Tibial nerve (tissue), 4 donors: ENCODE data around the gene CTDSPL. TPM values are rescaled to one million over a fixed set of nuclear protein-coding genes. Genes with fewer than 3 reads are reported as not detected.

Experiments
- DNase-seq, 2 donors: peaks; one replicate each; pipeline ENCODE4 v3.0.0-alpha.2; 2019; ENCODE audit warnings: low spot score in 2 of 2
- H3K27ac ChIP-seq, 4 donors: fragments of 200-600 bp; sonication (generic) in 3 of 4; one replicate each; pipeline ENCODE4 v1.5.1; 2017 to 2019; ENCODE audit warnings: mild to moderate bottlenecking in 1 of 4
- H3K27me3 ChIP-seq, 2 donors: fragments of 200-600 bp; sonication (generic) in 1 of 2; one replicate each; pipeline versions ENCODE4 v1.5.1 to v1.6.0; 2017 to 2019
- H3K36me3 ChIP-seq, 3 donors: fragments of 200-600 bp; sonication (generic); one replicate each; pipeline ENCODE4 v1.5.1; 2018 to 2019
- H3K4me1 ChIP-seq, 4 donors: fragments of 200-600 bp; sonication (generic) in 3 of 4; one replicate each; pipeline ENCODE4 v1.5.1; 2017 to 2019
- H3K4me3 ChIP-seq, 4 donors: fragments of 200-600 bp; sonication (generic) in 3 of 4; one replicate each; pipeline ENCODE4 v1.5.1; 2017 to 2019; ENCODE audit warnings: mild to moderate bottlenecking in 1 of 4, moderate library complexity in 1 of 4
- H3K9me3 ChIP-seq, 4 donors: fragments of 200-600 bp; sonication (generic) in 3 of 4; one replicate each; pipeline ENCODE4 v1.5.1; 2017 to 2019
- EP300 ChIP-seq, 2 donors: sonication (generic); formaldehyde crosslinking; IDR thresholded peaks; one replicate each; pipeline ENCODE4 v1.6.1; 2017; ENCODE audit warnings: antibody characterized with exemption in 2 of 2, mild to moderate bottlenecking in 1 of 2
- POLR2A ChIP-seq, 2 donors: fragments of 450-650 bp; IDR thresholded peaks; one replicate each; pipeline ENCODE4 v1.6.1; 2017; ENCODE audit warnings: antibody characterized with exemption in 2 of 2, mild to moderate bottlenecking in 2 of 2, moderate library complexity in 2 of 2
- WGBS, 2 donors: methylation state at CpG; one replicate each; pipeline ENCODE4 v1.1.5; 2018; 5-methylcytosine and 5-hydroxymethylcytosine counted together
- total RNA-seq, 4 donors: library from RNA; depleted of rRNA; stranded (reverse); fragments of >200 nt; gene quantifications; one replicate each; pipeline ENCODE4 v1.1.0, GENCODE V29; 2016
- TF ChIP-seq, protein P1 (sequence below), 5 experiments: fragments of 200-600 bp in 3 of 5; fragments of 450-650 bp in 2 of 5; sonication (generic) in 3 of 5; IDR thresholded peaks; one replicate each; pipeline ENCODE4 v1.5.1; 2016 to 2019; ENCODE audit warnings: antibody characterized with exemption in 5 of 5, mild to moderate bottlenecking in 3 of 5, moderate library complexity in 2 of 5

The CTDSPL gene
- total RNA-seq, 4 donors from 2014 or later, result 31.8 to 87.0 (median 49.0) TPM

DNA sequence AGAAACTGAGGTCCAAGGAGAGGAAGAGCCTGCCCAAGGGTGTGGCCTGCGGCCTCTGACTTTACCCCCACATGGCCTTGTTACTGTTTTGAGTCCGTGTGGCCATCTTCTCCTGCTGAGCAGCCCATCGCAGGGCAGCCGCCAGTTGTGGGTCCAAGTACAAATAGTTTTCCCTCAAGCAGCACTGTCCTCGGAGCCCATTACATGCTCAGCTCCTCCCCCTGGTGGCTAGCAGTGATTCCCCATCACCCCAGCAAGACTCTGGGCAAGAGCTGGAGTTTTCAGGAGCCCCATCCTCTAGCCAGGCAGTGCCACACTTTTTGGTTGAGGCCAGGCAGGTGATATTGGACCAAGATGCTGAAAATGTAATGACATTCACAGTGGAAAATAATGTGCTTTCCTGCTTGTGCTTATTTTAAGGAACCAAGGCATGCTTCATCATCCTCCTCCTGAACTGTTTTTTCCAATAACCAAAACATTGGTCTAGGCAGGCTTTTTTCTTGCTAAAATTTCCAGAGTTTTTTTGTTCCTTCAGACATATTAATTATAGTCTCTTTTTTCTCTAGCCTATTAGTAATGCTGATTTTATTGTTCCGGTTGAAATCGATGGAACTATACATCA is 105.7 kb downstream of the CTDSPL start:
- peak; percentile 55 to 80 for DNase-seq
- Histone ChIP-seq H3K36me3 (peaks cover 0 to 46% (median 0%) of the 10 kb centered on the region in 3 donors), H3K4me3 (no peak overlapping the region), H3K9me3 (no peaks in the 10 kb centered on the region), H3K27ac (peak overlapping the region in 2 of 4 donors; percentile 50 to 57), H3K27me3 (no peaks in the 10 kb centered on the region), H3K4me1 (peaks cover 0 to 50% (median 24%) of the 10 kb centered on the region in 4 donors)
- WGBS, 2 donors, result 39 to 40% methylated on average over 7 of the region's 7 CpGs
- TF ChIP-seq, protein P1, sequence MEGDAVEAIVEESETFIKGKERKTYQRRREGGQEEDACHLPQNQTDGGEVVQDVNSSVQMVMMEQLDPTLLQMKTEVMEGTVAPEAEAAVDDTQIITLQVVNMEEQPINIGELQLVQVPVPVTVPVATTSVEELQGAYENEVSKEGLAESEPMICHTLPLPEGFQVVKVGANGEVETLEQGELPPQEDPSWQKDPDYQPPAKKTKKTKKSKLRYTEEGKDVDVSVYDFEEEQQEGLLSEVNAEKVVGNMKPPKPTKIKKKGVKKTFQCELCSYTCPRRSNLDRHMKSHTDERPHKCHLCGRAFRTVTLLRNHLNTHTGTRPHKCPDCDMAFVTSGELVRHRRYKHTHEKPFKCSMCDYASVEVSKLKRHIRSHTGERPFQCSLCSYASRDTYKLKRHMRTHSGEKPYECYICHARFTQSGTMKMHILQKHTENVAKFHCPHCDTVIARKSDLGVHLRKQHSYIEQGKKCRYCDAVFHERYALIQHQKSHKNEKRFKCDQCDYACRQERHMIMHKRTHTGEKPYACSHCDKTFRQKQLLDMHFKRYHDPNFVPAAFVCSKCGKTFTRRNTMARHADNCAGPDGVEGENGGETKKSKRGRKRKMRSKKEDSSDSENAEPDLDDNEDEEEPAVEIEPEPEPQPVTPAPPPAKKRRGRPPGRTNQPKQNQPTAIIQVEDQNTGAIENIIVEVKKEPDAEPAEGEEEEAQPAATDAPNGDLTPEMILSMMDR (IDR thresholded peaks at IDR 0.05), result peak; percentile 57 to 89 (median 76)
- TF ChIP-seq EP300 (IDR thresholded peaks at IDR 0.05) (no peak), POLR2A (IDR thresholded peaks at IDR 0.05) (no peak)

DNA sequence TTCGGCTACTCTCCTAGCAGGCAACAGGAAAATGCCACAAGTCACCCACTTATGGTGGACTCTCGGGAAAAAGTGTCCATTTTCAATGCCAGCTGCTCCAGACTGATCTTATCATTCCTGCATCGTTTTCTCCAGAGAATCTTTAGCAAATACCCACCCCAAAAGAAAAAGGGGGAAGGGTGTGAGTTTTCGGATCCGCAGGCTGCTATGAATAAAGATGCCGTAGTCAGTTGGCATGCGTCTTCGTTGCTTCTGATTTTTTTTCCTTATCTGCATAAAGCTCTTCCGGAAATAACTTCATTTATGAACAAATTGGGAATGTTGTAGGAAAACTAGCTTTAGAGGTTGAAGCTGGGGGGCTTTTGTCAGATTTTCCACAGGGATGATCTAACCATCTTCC is 106.5 kb downstream of the CTDSPL start:
- H3K4me3 ChIP-seq, result no peak overlapping the region
- H3K9me3 ChIP-seq, result no peaks in the 10 kb centered on the region
- TF ChIP-seq, protein P1 (IDR thresholded peaks at IDR 0.05), result no peak
- TF ChIP-seq POLR2A (IDR thresholded peaks at IDR 0.05) (no peak), EP300 (IDR thresholded peaks at IDR 0.05) (no peak)
- no peaks in the 10 kb centered on the region for H3K27me3 ChIP-seq
- H3K36me3 ChIP-seq, result peaks cover 0 to 55% (median 0%) of the 10 kb centered on the region in 3 donors
- 83 to 88% methylated on average over 9 of the region's 9 CpGs for WGBS, 2 donors
- H3K27ac ChIP-seq, result peak overlapping the region in 2 of 4 donors; percentile 39 to 47
- DNase-seq, result no peak
- H3K4me1 ChIP-seq, result peaks cover 0 to 41% (median 19%) of the 10 kb centered on the region in 4 donors

DNA sequence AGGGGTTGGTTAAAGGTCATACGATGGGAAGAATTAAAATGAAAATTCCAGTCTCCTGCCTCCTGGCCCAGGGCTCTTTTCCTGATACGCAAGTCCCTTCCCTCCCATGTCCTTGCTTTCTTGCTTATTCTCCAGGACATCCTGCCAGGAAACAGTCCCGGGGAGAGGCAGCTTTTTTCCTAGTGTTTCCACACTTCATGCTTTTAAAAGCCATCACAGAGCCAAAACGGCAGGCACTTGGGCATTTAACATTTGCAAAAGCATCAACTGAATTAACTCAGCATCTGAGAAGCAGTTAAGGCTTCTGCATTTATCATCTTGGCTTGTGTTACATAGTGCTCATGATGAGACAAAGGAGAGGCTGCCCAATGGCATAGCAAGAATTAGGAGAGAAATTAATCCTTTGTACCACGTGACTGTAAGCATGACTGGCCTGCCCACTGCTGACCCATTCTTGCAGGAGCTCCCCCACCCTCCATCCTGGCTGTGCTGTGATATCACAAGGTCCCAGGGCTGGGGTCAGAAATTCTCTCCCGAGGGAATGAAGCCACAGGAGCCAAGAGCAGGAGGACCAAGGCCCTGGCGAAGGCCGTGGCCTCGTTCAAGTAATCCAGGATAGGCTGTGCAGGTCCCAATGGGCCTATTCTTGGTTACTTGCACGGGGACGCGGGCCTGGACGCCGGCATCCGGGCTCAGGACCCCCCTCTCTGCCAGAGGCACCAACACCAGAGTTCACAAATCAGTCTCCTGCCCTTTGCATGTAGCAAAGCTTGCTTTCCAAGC is 107.3 kb downstream of the CTDSPL start:
- 65 to 73% methylated on average over 9 to 15 of the region's 15 CpGs for WGBS, 2 donors
- peaks cover 0 to 37% (median 18%) of the 10 kb centered on the region in 4 donors for H3K4me1 ChIP-seq
- DNase-seq, result no peak
- H3K27ac ChIP-seq, result peak overlapping the region in 2 of 4 donors; percentile 45 to 47
- H3K27me3 ChIP-seq, result no peaks in the 10 kb centered on the region
- H3K9me3 ChIP-seq, result no peaks in the 10 kb centered on the region
- no peak overlapping the region for H3K4me3 ChIP-seq
- H3K36me3 ChIP-seq, result peaks cover 0 to 63% (median 0%) of the 10 kb centered on the region in 3 donors
- TF ChIP-seq EP300 (IDR thresholded peaks at IDR 0.05), result no peak
- TF ChIP-seq POLR2A (IDR thresholded peaks at IDR 0.05), result no peak
- TF ChIP-seq, protein P1 (IDR thresholded peaks at IDR 0.05), result no peak

DNA sequence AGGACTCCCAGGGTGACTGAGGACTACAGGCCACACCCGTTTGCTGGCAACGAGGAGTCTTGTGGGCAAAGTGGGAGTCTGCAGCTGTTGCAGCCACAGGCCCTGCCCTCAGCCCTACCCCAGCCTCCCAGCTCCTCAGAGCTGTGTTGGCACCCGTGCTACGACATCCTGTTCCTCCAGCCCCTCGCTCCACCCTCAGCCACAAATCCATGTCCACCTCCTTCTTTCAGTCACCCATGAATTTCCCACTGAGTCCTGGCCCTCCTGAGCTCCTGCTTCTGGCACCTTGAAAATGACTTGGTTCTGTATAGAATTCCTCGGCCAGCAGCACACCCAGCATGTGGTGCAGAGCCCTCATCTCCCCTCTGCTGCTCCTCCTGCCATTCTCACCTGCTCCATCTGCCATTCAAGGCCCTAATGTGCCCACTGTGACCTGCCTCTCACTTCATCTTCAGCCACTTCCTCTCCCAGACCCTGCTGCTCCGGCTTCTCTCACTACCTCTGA is 108.0 kb downstream of the CTDSPL start:
- Histone ChIP-seq H3K27ac (peak overlapping the region in 1 of 4 donors; percentile 45), H3K27me3 (no peaks in the 10 kb centered on the region), H3K4me1 (peaks cover 0 to 37% (median 18%) of the 10 kb centered on the region in 4 donors), H3K4me3 (no peak overlapping the region), H3K9me3 (no peaks in the 10 kb centered on the region), H3K36me3 (peaks cover 0 to 68% (median 0%) of the 10 kb centered on the region in 3 donors)
- DNase-seq, result no peak
- 50 to 62% methylated on average over 6 to 7 of the region's 7 CpGs for WGBS, 2 donors
- TF ChIP-seq EP300 (IDR thresholded peaks at IDR 0.05) (no peak), POLR2A (IDR thresholded peaks at IDR 0.05) (no peak)
- TF ChIP-seq, protein P1 (IDR thresholded peaks at IDR 0.05), result no peak
